HepG2 (cell line): Measurements from ENCODE around the gene SPON2. TPM values are rescaled to one million over a fixed set of nuclear protein-coding genes. Genes with fewer than 3 reads are reported as not detected.

Source experiments
- ATAC-seq: fragments of 200-7000 bp; cut with Tn5 transposase; 3 replicates; pipeline ENCODE4 v1.9.1; 2020; ENCODE audit warnings: mild to moderate bottlenecking, moderate library complexity
- BruUV-seq: library from RNA; stranded (reverse); fragments of 400-500 nt; replicated peaks from 2 replicates; lab custom pipeline; 2021; lab: Mats Ljungman, UMichigan
- CTCF ChIA-PET: fragments of 300-600 bp; formaldehyde crosslinking; extraction: SDS; loops from one replicate; lab custom pipeline; 2021; ENCODE audit warnings: low total read pairs, inconsistent platforms, low intra/inter-chr PET ratio; lab: Yijun Ruan, JAX
- POLR2A ChIA-PET: fragments of 350-600 bp; sonication (Branson Sonifier 250); formaldehyde crosslinking; loops from one replicate; lab custom pipeline; 2020; ENCODE audit warnings: antibody characterized with exemption, inconsistent platforms; lab: Yijun Ruan, JAX
- DNase-seq: peaks from one replicate; pipeline ENCODE4 v3.0.0-alpha.2; 2015; ENCODE audit warnings: low spot score
- FAIRE-seq: peaks from 3 replicates; lab custom pipeline; 2011; peaks lifted over from hg19 to GRCh38; lab: Jason Lieb, UNC
- H2AFZ ChIP-seq: one replicate; pipeline ENCODE4 v1.6.1; 2011; ENCODE audit warnings: low read length, inconsistent platforms
- H3K27ac ChIP-seq: fragments of 300-600 bp; 3 replicates; pipeline ENCODE4 v1.8.0; 2011; ENCODE audit warnings: mixed run types, mild to moderate bottlenecking, mixed read lengths, low read length, inconsistent platforms; ENCODE audit not compliant: insufficient read depth; ENCODE audit errors: extremely low read length
- H3K27me3 ChIP-seq, 2 experiments: fragments of 200-600 bp in 1 of 2; 2 replicates in 1 of 2; 3 replicates in 1 of 2; pipeline versions ENCODE4 v1.6.0 to v1.8.0; 2011; ENCODE audit warnings: low read length in 2 of 2, mild to moderate bottlenecking in 2 of 2, moderate library complexity in 2 of 2, inconsistent platforms in 1 of 2; ENCODE audit not compliant: insufficient read depth in 2 of 2, control insufficient read depth in 1 of 2
- H3K36me3 ChIP-seq, 2 experiments: fragments of 200-600 bp in 1 of 2; replicated peaks in 1 of 2; 2 replicates in 1 of 2; 3 replicates in 1 of 2; pipeline versions ENCODE4 v1.5.1 to v1.8.0; 2011; ENCODE audit warnings: low read length in 2 of 2, inconsistent platforms in 1 of 2; ENCODE audit not compliant: insufficient read depth in 2 of 2, control insufficient read depth in 1 of 2
- H3K4me1 ChIP-seq: 2 replicates; pipeline ENCODE4 v1.5.1; 2012; ENCODE audit warnings: low read length, inconsistent platforms; ENCODE audit not compliant: insufficient read depth
- H3K4me2 ChIP-seq: 2 replicates; pipeline ENCODE4 v1.6.0; 2011; ENCODE audit warnings: low read depth, low read length, inconsistent platforms
- H3K4me3 ChIP-seq, 3 experiments: fragments of 200-600 bp in 1 of 3; sonication (generic), shearing (Covaris generic) in 1 of 3; replicated peaks in 1 of 3; 2 replicates each; pipeline ENCODE4 v1.5.1; 2011 to 2016; ENCODE audit warnings: low read length in 3 of 3, inconsistent platforms in 2 of 3, low read depth in 2 of 3, mild to moderate bottlenecking in 2 of 3, control low read depth in 1 of 3, mixed read lengths in 1 of 3; ENCODE audit not compliant: insufficient read depth in 1 of 3
- H3K79me2 ChIP-seq: one replicate; pipeline ENCODE4 v1.6.1; 2011; ENCODE audit warnings: low read length, inconsistent platforms; ENCODE audit not compliant: insufficient read depth
- H3K9ac ChIP-seq: 2 replicates; pipeline ENCODE4 v1.6.0; 2011; ENCODE audit warnings: mild to moderate bottlenecking, low read depth, low read length, inconsistent platforms; ENCODE audit not compliant: insufficient read depth
- H3K9me3 ChIP-seq: 2 replicates; pipeline ENCODE4 v1.5.1; 2012; ENCODE audit warnings: mild to moderate bottlenecking, low read length
- H4K20me1 ChIP-seq: 2 replicates; pipeline ENCODE4 v1.6.0; 2011; ENCODE audit warnings: inconsistent platforms, mild to moderate bottlenecking, low read length, moderate library complexity; ENCODE audit not compliant: insufficient read depth
- ARNTL ChIP-seq: sonication (generic); formaldehyde crosslinking; IDR thresholded peaks from 2 replicates; pipeline ENCODE4 v1.4.0; 2020; ENCODE audit warnings: mild to moderate bottlenecking, missing genetic modification reagents
- KDM5B ChIP-seq: sonication (generic); formaldehyde crosslinking; IDR thresholded peaks from 2 replicates; pipeline ENCODE4 v1.4.0; 2020; ENCODE audit warnings: missing genetic modification reagents, mild to moderate bottlenecking, borderline replicate concordance
- MATR3 ChIP-seq: sonication (generic); formaldehyde crosslinking; IDR thresholded peaks from 2 replicates; pipeline ENCODE4 v1.4.0; 2020; ENCODE audit warnings: missing genetic modification reagents
- ONECUT2 ChIP-seq: sonication (generic); formaldehyde crosslinking; IDR thresholded peaks from 2 replicates; pipeline ENCODE4 v1.4.0; 2020; ENCODE audit warnings: missing genetic modification reagents
- RBM22 ChIP-seq: fragments of 200-400 bp; formaldehyde crosslinking; optimal IDR thresholded peaks from 2 replicates; pipeline ENCODE3; 2017; ENCODE audit warnings: mild to moderate bottlenecking, low read length, moderate library complexity
- RFX3 ChIP-seq: IDR thresholded peaks from 2 replicates; pipeline ENCODE4 v1.6.1; 2016; ENCODE audit warnings: missing biosample characterization, missing genetic modification reagents
- SMC3 ChIP-seq: IDR thresholded peaks from 2 replicates; pipeline ENCODE4 v1.6.1; 2011; ENCODE audit warnings: low read length, improper control_type of control experiment
- SSRP1 ChIP-seq: IDR thresholded peaks from 2 replicates; pipeline ENCODE4 v1.6.1; 2016; ENCODE audit warnings: control low read depth
- THAP9 ChIP-seq: sonication (generic); formaldehyde crosslinking; IDR thresholded peaks from 2 replicates; pipeline ENCODE4; 2020; ENCODE audit warnings: missing genetic modification reagents, mild to moderate bottlenecking, borderline replicate concordance
- ZNF225 ChIP-seq: sonication (generic); formaldehyde crosslinking; IDR thresholded peaks from 2 replicates; pipeline ENCODE4 v1.4.0; 2020; ENCODE audit warnings: mild to moderate bottlenecking, missing genetic modification reagents
- ZNF354B ChIP-seq: sonication (generic); formaldehyde crosslinking; IDR thresholded peaks from 2 replicates; pipeline ENCODE4 v1.8.0; 2022; ENCODE audit warnings: mild to moderate bottlenecking, missing genetic modification reagents
- ZNF431 ChIP-seq: sonication (generic); formaldehyde crosslinking; IDR thresholded peaks from 2 replicates; pipeline ENCODE4 v1.9.0; 2022; ENCODE audit warnings: missing genetic modification reagents, low read depth, mild to moderate bottlenecking, borderline replicate concordance
- ZNF841 ChIP-seq: sonication (generic); formaldehyde crosslinking; IDR thresholded peaks from 2 replicates; pipeline ENCODE4 v1.8.1; 2023; ENCODE audit warnings: missing genetic modification reagents, borderline replicate concordance
- WGBS: methylation state at CpG from one replicate; pipeline ENCODE4 v1.1.6; 2017; ENCODE audit warnings: low lambda C conversion rate; 5-methylcytosine and 5-hydroxymethylcytosine counted together
- in situ Hi-C: cut with HindIII; loops from 2 replicates; pipeline ENCODE4 v1.10.0; 2017; ENCODE audit warnings: low pct_unique_long_range_greater_than_20kb; ENCODE audit not compliant: extremely low pct_ligation_motif_present
- intact Hi-C: fragments of 100-400 bp; cut with micrococcal nuclease; formaldehyde crosslinking; loops from one replicate; pipeline ENCODE4 v1.10.0; 2022; ENCODE audit not compliant: unreplicated experiment
- polyA plus RNA-seq, 8 experiments: library from polyadenylated mRNA; depleted of rRNA in 3 of 8; stranded (reverse) in 7 of 8; unstranded in 1 of 8; fragments of >200 nt; fragmentation: Illumina TruSeq in 4 of 8; extraction: Trizol in 4 of 8; gene quantifications; 2 replicates each; pipeline versions ENCODE4 v1.2.1 to v1.2.3, GENCODE V29; 2011 to 2016; ENCODE audit warnings: low read depth in 4 of 8, missing spikeins in 1 of 8, mixed read lengths in 1 of 8; ENCODE audit not compliant: insufficient read depth in 1 of 8
- total RNA-seq, 5 experiments: library from RNA; depleted of rRNA; stranded (reverse); fragments of >200 nt; fragmentation: Illumina TruSeq; extraction: Trizol; gene quantifications; 2 replicates each; pipeline ENCODE4 v1.2.3, GENCODE V29; 2016; ENCODE audit warnings: low read depth in 1 of 5
- TF ChIP-seq, protein P1 (sequence below): sonication (generic); formaldehyde crosslinking; IDR thresholded peaks from 2 replicates; pipeline ENCODE4 v1.9.0; 2021; ENCODE audit warnings: missing genetic modification reagents, mild to moderate bottlenecking, borderline replicate concordance
- TF ChIP-seq, protein P2 (sequence below), 2 experiments: IDR thresholded peaks; 2 replicates each; pipeline ENCODE4 v1.6.1; 2011 to 2012; ENCODE audit warnings: low read length in 2 of 2, borderline replicate concordance in 1 of 2, low read depth in 1 of 2, mild to moderate bottlenecking in 1 of 2, moderate library complexity in 1 of 2

Gene SPON2
- total and polyA plus RNA-seq, 2 of the 13 experiments (the other 11 are each of a cell fraction or from before 2014, with no cell fraction given), result 17.4 to 55.2 TPM

DNA sequence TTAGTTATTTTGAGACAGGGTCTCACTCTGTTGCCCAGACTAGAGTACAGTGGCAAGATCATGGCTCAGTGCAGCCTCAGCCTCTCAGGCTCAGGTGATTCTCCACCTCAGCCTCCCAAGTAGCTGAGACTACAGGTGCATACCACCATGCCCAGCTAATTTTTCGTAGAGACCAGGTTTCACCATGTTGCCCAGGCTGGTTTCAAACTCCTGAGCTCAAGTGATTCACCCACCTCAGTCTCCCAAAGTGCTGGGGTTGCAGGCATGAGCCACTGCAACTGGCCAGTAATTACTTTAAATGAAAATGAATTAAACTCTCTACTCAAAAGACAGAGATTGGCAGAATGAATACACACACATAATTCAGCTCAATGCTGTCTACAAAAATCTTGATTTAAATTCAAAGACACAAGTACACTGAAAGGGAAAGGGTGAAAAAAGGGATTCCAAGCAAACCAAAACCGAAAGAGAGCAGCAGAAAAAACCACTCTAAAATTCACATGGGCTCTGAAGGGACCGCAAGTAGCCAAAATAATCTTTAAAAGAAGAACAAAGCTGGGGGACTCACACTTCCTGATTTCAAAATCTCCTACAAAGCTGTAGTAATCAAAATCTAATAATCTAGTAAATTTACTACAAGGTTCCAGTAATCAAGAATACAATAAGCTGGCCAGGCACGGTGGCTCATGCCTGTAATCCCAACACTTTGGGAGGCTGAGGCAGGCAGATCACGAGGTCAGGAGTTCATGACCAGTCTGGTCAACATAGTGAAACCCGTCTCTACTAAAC is 11.8 kb upstream of the SPON2 start:
- no peak overlapping the region for H3K9ac ChIP-seq
- H4K20me1 ChIP-seq, result no peaks in the 10 kb centered on the region
- no peak overlapping the region for H3K4me3 ChIP-seq
- no peak overlapping the region for H3K4me2 ChIP-seq
- H3K9me3 ChIP-seq, result peaks cover 12% of the 10 kb centered on the region
- ATAC-seq, result no peak
- FAIRE-seq, result no peak
- H3K4me1 ChIP-seq, result 0 out of 2 replicates have a peak, but pooled peaks cover 1% of the 10 kb centered on the region
- H3K27ac ChIP-seq, result no peak overlapping the region
- H3K27me3 ChIP-seq, result no peaks in the 10 kb centered on the region
- no TSS peak for BruUV-seq
- WGBS, result 86% methylated on average over 6 of the region's 6 CpGs
- ChIA-PET CTCF (no interaction called here), POLR2A (interaction anchor here (1.6 to 1.8 kb wide), 2 partner anchors 10 to 21 kb away, joined by 5 to 6 read pairs; no protein-coding TSS in a partner anchor)
- no peaks in the 10 kb centered on the region for H3K79me2 ChIP-seq
- H3K36me3 ChIP-seq, result no peaks in the 10 kb centered on the region
- no peak for DNase-seq
- intact Hi-C loops, result no loop called here
- no peak overlapping the region for H2AFZ ChIP-seq
- in situ Hi-C loops, result no loop called here
- TF ChIP-seq, protein P1, sequence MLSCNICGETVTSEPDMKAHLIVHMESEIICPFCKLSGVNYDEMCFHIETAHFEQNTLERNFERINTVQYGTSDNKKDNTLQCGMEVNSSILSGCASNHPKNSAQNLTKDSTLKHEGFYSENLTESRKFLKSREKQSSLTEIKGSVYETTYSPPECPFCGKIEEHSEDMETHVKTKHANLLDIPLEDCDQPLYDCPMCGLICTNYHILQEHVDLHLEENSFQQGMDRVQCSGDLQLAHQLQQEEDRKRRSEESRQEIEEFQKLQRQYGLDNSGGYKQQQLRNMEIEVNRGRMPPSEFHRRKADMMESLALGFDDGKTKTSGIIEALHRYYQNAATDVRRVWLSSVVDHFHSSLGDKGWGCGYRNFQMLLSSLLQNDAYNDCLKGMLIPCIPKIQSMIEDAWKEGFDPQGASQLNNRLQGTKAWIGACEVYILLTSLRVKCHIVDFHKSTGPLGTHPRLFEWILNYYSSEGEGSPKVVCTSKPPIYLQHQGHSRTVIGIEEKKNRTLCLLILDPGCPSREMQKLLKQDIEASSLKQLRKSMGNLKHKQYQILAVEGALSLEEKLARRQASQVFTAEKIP (CRISPR knock-in tag), result no peak
- no peak for TF ChIP-seq KDM5B (CRISPR knock-in tag)
- TF ChIP-seq SSRP1 (CRISPR knock-in tag), result no peak
- TF ChIP-seq ONECUT2 (CRISPR knock-in tag), result no peak
- TF ChIP-seq ZNF841 (CRISPR knock-in tag), result no peak
- TF ChIP-seq THAP9 (CRISPR knock-in tag), result no peak
- TF ChIP-seq ZNF225, result no peak
- TF ChIP-seq ARNTL (CRISPR knock-in tag), result no peak
- no peak for TF ChIP-seq RFX3 (CRISPR knock-in tag)
- no peak for TF ChIP-seq ZNF431 (CRISPR knock-in tag)
- no peak for TF ChIP-seq RBM22
- TF ChIP-seq ZNF354B (CRISPR knock-in tag), result no peak
- TF ChIP-seq SMC3, result no peak
- TF ChIP-seq, protein P2, sequence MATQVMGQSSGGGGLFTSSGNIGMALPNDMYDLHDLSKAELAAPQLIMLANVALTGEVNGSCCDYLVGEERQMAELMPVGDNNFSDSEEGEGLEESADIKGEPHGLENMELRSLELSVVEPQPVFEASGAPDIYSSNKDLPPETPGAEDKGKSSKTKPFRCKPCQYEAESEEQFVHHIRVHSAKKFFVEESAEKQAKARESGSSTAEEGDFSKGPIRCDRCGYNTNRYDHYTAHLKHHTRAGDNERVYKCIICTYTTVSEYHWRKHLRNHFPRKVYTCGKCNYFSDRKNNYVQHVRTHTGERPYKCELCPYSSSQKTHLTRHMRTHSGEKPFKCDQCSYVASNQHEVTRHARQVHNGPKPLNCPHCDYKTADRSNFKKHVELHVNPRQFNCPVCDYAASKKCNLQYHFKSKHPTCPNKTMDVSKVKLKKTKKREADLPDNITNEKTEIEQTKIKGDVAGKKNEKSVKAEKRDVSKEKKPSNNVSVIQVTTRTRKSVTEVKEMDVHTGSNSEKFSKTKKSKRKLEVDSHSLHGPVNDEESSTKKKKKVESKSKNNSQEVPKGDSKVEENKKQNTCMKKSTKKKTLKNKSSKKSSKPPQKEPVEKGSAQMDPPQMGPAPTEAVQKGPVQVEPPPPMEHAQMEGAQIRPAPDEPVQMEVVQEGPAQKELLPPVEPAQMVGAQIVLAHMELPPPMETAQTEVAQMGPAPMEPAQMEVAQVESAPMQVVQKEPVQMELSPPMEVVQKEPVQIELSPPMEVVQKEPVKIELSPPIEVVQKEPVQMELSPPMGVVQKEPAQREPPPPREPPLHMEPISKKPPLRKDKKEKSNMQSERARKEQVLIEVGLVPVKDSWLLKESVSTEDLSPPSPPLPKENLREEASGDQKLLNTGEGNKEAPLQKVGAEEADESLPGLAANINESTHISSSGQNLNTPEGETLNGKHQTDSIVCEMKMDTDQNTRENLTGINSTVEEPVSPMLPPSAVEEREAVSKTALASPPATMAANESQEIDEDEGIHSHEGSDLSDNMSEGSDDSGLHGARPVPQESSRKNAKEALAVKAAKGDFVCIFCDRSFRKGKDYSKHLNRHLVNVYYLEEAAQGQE (IDR thresholded peaks at IDR 0.05; ENCODE audit: borderline replicate concordance in 1 of 2, low read depth in 1 of 2, low read length in 2 of 2), result no peak
- no peak for TF ChIP-seq MATR3 (CRISPR knock-in tag)
